H1 (cell line): ENCODE measurements around the gene TOP1. TPM values are rescaled to one million over a fixed set of nuclear protein-coding genes. Genes with fewer than 3 reads are reported as not detected.

Experiments
- CTCF ChIA-PET: fragments of 300-600 bp; sonication (Branson Sonifier 250); formaldehyde crosslinking; loops from one replicate; lab custom pipeline; 2021; ENCODE audit not compliant: partially characterized antibody; lab: Charles Lee
- POLR2A ChIA-PET: fragments of 300-600 bp; sonication (Branson Sonifier 250); formaldehyde crosslinking; loops from one replicate; lab custom pipeline; 2021; ENCODE audit warnings: inconsistent platforms; ENCODE audit not compliant: partially characterized antibody; lab: Charles Lee
- DNase-seq, 2 experiments: peaks; one replicate each; pipeline versions ENCODE4 v3.0.0 to v3.0.0-alpha.2; 2010 to 2022; ENCODE audit warnings: low spot score in 2 of 2, low read depth in 1 of 2, mixed read lengths in 1 of 2
- FAIRE-seq: peaks from 2 replicates; lab custom pipeline; 2011; peaks lifted over from hg19 to GRCh38; lab: Jason Lieb, UNC
- H2AFZ ChIP-seq: 2 replicates; pipeline ENCODE4 v1.8.1; 2012; ENCODE audit warnings: low read length, inconsistent platforms
- H2AK5ac ChIP-seq: 2 replicates; pipeline ENCODE4 v1.6.1; 2013; ENCODE audit warnings: low read depth, low read length
- H2BK120ac ChIP-seq: replicated peaks from 2 replicates; pipeline ENCODE3; 2013; ENCODE audit warnings: low read depth, low read length, inconsistent platforms
- H2BK12ac ChIP-seq: 2 replicates; pipeline ENCODE4 v1.6.1; 2013; ENCODE audit warnings: low read depth, low read length
- H2BK15ac ChIP-seq: 2 replicates; pipeline ENCODE4 v1.6.1; 2013; ENCODE audit warnings: low read length
- H2BK20ac ChIP-seq: 2 replicates; pipeline ENCODE4 v1.6.1; 2013; ENCODE audit warnings: low read length
- H2BK5ac ChIP-seq: 2 replicates; pipeline ENCODE4 v1.6.1; 2013; ENCODE audit warnings: low read depth, low read length
- H3K14ac ChIP-seq: 2 replicates; pipeline ENCODE4 v1.6.1; 2013; ENCODE audit warnings: inconsistent platforms; ENCODE audit not compliant: insufficient read length
- H3K18ac ChIP-seq: 2 replicates; pipeline ENCODE4 v1.6.1; 2013; ENCODE audit warnings: low read length; ENCODE audit errors: extremely low read depth
- H3K23ac ChIP-seq: 2 replicates; pipeline ENCODE4 v1.6.1; 2013; ENCODE audit warnings: inconsistent platforms; ENCODE audit not compliant: insufficient read length
- H3K23me2 ChIP-seq: 2 replicates; pipeline ENCODE4 v1.6.1; 2013; ENCODE audit warnings: low read depth, low read length
- H3K27ac ChIP-seq: 2 replicates; pipeline ENCODE4 v1.6.1; 2011; ENCODE audit warnings: low read depth, low read length, inconsistent platforms
- H3K27me3 ChIP-seq, 4 experiments: replicated peaks in 1 of 4; 1 replicate in 1 of 4; 2 replicates in 3 of 4; pipeline versions ENCODE4 v1.6.1 to v1.8.1; 2011 to 2013; ENCODE audit warnings: low read length in 3 of 4, mild to moderate bottlenecking in 3 of 4, inconsistent platforms in 2 of 4, mixed read lengths in 2 of 4, moderate library complexity in 1 of 4; ENCODE audit not compliant: control insufficient read depth in 3 of 4, insufficient read depth in 3 of 4; ENCODE audit errors: extremely low read depth in 1 of 4
- H3K36me3 ChIP-seq, 4 experiments: 2 replicates each; pipeline versions ENCODE4 v1.6.1 to v1.8.1; 2011 to 2013; ENCODE audit warnings: mild to moderate bottlenecking in 4 of 4, low read length in 3 of 4, moderate library complexity in 2 of 4, control low read depth in 1 of 4, inconsistent platforms in 1 of 4; ENCODE audit not compliant: insufficient read depth in 4 of 4, control insufficient read depth in 2 of 4
- H3K4ac ChIP-seq: replicated peaks from 2 replicates; pipeline ENCODE3; 2013; ENCODE audit warnings: low read length, low read depth, mixed read lengths, inconsistent platforms; ENCODE audit not compliant: insufficient read length
- H3K4me1 ChIP-seq, 4 experiments: replicated peaks in 1 of 4; 1 replicate in 1 of 4; 2 replicates in 3 of 4; pipeline versions ENCODE4 v1.6.1 to v1.8.1; 2011 to 2013; ENCODE audit warnings: low read length in 3 of 4, inconsistent platforms in 2 of 4, mixed read lengths in 1 of 4; ENCODE audit not compliant: insufficient read depth in 4 of 4, control insufficient read depth in 3 of 4
- H3K4me2 ChIP-seq, 2 experiments: 2 replicates each; pipeline versions ENCODE4 v1.6.1 to v1.8.1; 2011 to 2013; ENCODE audit warnings: low read depth in 2 of 2, low read length in 2 of 2, control low read depth in 1 of 2, inconsistent platforms in 1 of 2, mild to moderate bottlenecking in 1 of 2; ENCODE audit not compliant: insufficient read depth in 1 of 2
- H3K4me3 ChIP-seq, 4 experiments: fragments of 200-600, 300-600 bp in 1 of 4; sonication (generic), shearing (Covaris generic), sonication (Bioruptor Twin) in 1 of 4; 2 replicates each; pipeline versions ENCODE4 v1.5.1 to v1.8.1; 2011 to 2016; ENCODE audit warnings: low read length in 4 of 4, low read depth in 3 of 4, control low read depth in 2 of 4, inconsistent platforms in 2 of 4, mild to moderate bottlenecking in 2 of 4, mixed read lengths in 1 of 4, moderate library complexity in 1 of 4; ENCODE audit not compliant: insufficient read depth in 2 of 4; ENCODE audit errors: extremely low read depth in 1 of 4
- H3K56ac ChIP-seq: replicated peaks from 2 replicates; pipeline ENCODE3; 2013; ENCODE audit warnings: low read depth, mild to moderate bottlenecking, mixed read lengths, low read length, inconsistent platforms; ENCODE audit not compliant: insufficient read length
- H3K79me1 ChIP-seq: 2 replicates; pipeline ENCODE4 v1.6.1; 2013; ENCODE audit warnings: low read depth, low read length, control low read depth
- H3K79me2 ChIP-seq, 2 experiments: 2 replicates each; pipeline versions ENCODE4 v1.6.1 to v1.8.1; 2012 to 2013; ENCODE audit warnings: low read length in 2 of 2, mild to moderate bottlenecking in 2 of 2, inconsistent platforms in 1 of 2; ENCODE audit not compliant: insufficient read depth in 2 of 2, control insufficient read depth in 1 of 2
- H3K9ac ChIP-seq, 4 experiments: replicated peaks in 1 of 4; 1 replicate in 1 of 4; 2 replicates in 3 of 4; pipeline versions ENCODE4 v1.6.1 to v1.8.1; 2011 to 2013; ENCODE audit warnings: low read depth in 3 of 4, low read length in 3 of 4, control low read depth in 2 of 4, mild to moderate bottlenecking in 2 of 4, moderate library complexity in 2 of 4, inconsistent platforms in 1 of 4; ENCODE audit errors: extremely low read depth in 1 of 4
- H3K9me3 ChIP-seq, 2 experiments: 2 replicates each; pipeline versions ENCODE4 v1.6.1 to v1.8.1; 2012 to 2013; ENCODE audit warnings: mild to moderate bottlenecking in 2 of 2, moderate library complexity in 2 of 2, control low read depth in 1 of 2, inconsistent platforms in 1 of 2, low read depth in 1 of 2, low read length in 1 of 2, mixed read lengths in 1 of 2; ENCODE audit not compliant: insufficient read depth in 2 of 2
- H4K20me1 ChIP-seq, 2 experiments: replicated peaks in 1 of 2; 2 replicates each; pipeline versions ENCODE3 to v1.8.1; 2011 to 2013; ENCODE audit warnings: inconsistent platforms in 2 of 2, low read length in 2 of 2, mild to moderate bottlenecking in 1 of 2; ENCODE audit not compliant: insufficient read depth in 2 of 2, control insufficient read depth in 1 of 2
- H4K5ac ChIP-seq: 2 replicates; pipeline ENCODE4 v1.6.1; 2013; ENCODE audit warnings: low read length, low read depth, mixed read lengths, inconsistent platforms; ENCODE audit not compliant: insufficient read length
- H4K8ac ChIP-seq: 2 replicates; pipeline ENCODE4 v1.8.0; 2013; ENCODE audit warnings: mild to moderate bottlenecking, moderate library complexity, low read length, inconsistent platforms; ENCODE audit not compliant: insufficient read depth; ENCODE audit errors: extremely low read depth
- H4K91ac ChIP-seq: replicated peaks from 2 replicates; pipeline ENCODE3; 2013; ENCODE audit warnings: low read length, mixed read lengths, inconsistent platforms; ENCODE audit not compliant: insufficient read length
- CTBP2 ChIP-seq: IDR thresholded peaks from 2 replicates; pipeline ENCODE4 v1.7.0; 2011; ENCODE audit warnings: borderline replicate concordance, mild to moderate bottlenecking, moderate library complexity, mixed read lengths, low read length; ENCODE audit not compliant: insufficient read depth, insufficient read length
- E2F6 ChIP-seq: IDR thresholded peaks from 2 replicates; pipeline ENCODE4 v1.6.1; 2012; ENCODE audit warnings: inconsistent platforms
- WGBS, 2 experiments: shearing (Covaris generic) in 1 of 2; methylation state at CpG; one replicate each; pipeline versions ENCODE4 v1.1.6 to v1.1.7; 2013 to 2015; ENCODE audit warnings: low lambda C conversion rate in 2 of 2, mixed read lengths in 2 of 2, inconsistent platforms in 1 of 2, low coverage in 1 of 2, missing lambda C conversion rate in 1 of 2; ENCODE audit not compliant: insufficient replicate concordance in 2 of 2, insufficient coverage in 1 of 2, insufficient read length in 1 of 2; ENCODE audit errors: extremely low coverage in 1 of 2, missing lambda C conversion rate in 1 of 2; 5-methylcytosine and 5-hydroxymethylcytosine counted together
- polyA plus RNA-seq, 7 experiments: library from polyadenylated mRNA; depleted of rRNA in 3 of 7; stranded (reverse) in 5 of 7; unstranded in 2 of 7; fragments of >200 nt in 5 of 7; fragments of 200-250 nt in 2 of 7; gene quantifications; 1 replicate in 5 of 7; 2 replicates in 1 of 7; 4 replicates in 1 of 7; pipeline versions ENCODE4 v1.2.1 to v1.2.3, GENCODE V29; 2011 to 2013; ENCODE audit warnings: missing spikeins in 2 of 7, mixed read lengths in 2 of 7
- total RNA-seq: library from RNA; stranded (reverse); fragmentation: NEBNext Ultra II Directional; extraction: Animal tissue kit (Norgen Biotek cat#: 25700); gene quantifications from 2 replicates; pipeline ENCODE4 v1.2.1, GENCODE V29; 2021

TOP1 gene
- total and polyA plus RNA-seq, 2 of the 8 experiments (the other 6 are each of a cell fraction or from before 2014, with no cell fraction given): 7.4 to 108 TPM

- Histone ChIP-seq H3K79me1 (0 out of 2 replicates have a peak, but pooled peaks cover 4% of the 10 kb centered on the region), H3K4me2 (no peak overlapping the region), H3K14ac (no peak overlapping the region), H4K20me1 (peaks cover 29 to 35% of the 10 kb centered on the region in 2 experiments), H3K56ac (no peak overlapping the region), H2BK12ac (no peak overlapping the region), H2BK5ac (no peak overlapping the region), H2AK5ac (no peak overlapping the region), H3K27me3 (no peaks in the 10 kb centered on the region), H4K8ac (no peak overlapping the region), H4K91ac (no peak overlapping the region), H3K9me3 (no peaks in the 10 kb centered on the region), H4K5ac (no peak overlapping the region), H3K18ac (no peak overlapping the region), H3K4me1 (peaks cover 0 to 6% (median 4%) of the 10 kb centered on the region in 4 experiments; a peak in 3 of 7 replicates), H3K4me3 (no peak overlapping the region), H3K4ac (no peak overlapping the region), H3K9ac (no peak overlapping the region), H3K23me2 (no peaks in the 10 kb centered on the region), H3K23ac (no peak overlapping the region), H2AFZ (no peak overlapping the region), H3K36me3 (no peaks in the 10 kb centered on the region), H2BK15ac (no peak overlapping the region), H3K27ac (no peak overlapping the region), H3K79me2 (peaks cover 3 to 96% of the 10 kb centered on the region in 2 experiments; a peak in 3 of 4 replicates), H2BK20ac (no peak overlapping the region), H2BK120ac (no peak overlapping the region)
- WGBS, 2 experiments: 91% methylated on average over 10 of the region's 10 CpGs; no CpG with 5 or more reads in 1 of the 2 experiments
- no peak for FAIRE-seq
- TF ChIP-seq CTBP2 (no peak), E2F6 (no peak)
- DNase-seq: no peak
- ChIA-PET CTCF (interaction anchor here (1.2 kb wide), 1 partner anchor 63 kb away, joined by 6 read pairs; no protein-coding TSS in a partner anchor), POLR2A (interaction anchor here (1.2 kb wide), 1 partner anchor 12 kb away, joined by 3 read pairs; no protein-coding TSS in a partner anchor)
These were observed 25.6 kb downstream of the TOP1 start for GRCh38 chr20:41054070-41054846.
